Left lung (tissue), 10 donors: ENCODE measurements around the gene RLN3. TPM values are rescaled to one million over a fixed set of nuclear protein-coding genes. Genes with fewer than 3 reads are reported as not detected.

Source experiments
- ATAC-seq: fragments of 200-7000 bp; cut with Tn5 transposase; one replicate; pipeline ENCODE4 v1.9.1; 2020; ENCODE audit warnings: moderate library complexity
- DNase-seq, 4 donors: peaks; one replicate each; pipeline ENCODE4 v3.0.0-alpha.2; 2013 to 2020
- H3K27ac ChIP-seq, 2 donors: fragments of 200-600 bp; sonication (generic) in 1 of 2; one replicate each; pipeline versions ENCODE4 v1.5.0 to v1.8.0; 2020 to 2021
- H3K27me3 ChIP-seq, 2 donors: fragments of 200-600 bp; sonication (generic) in 1 of 2; one replicate each; pipeline versions ENCODE4 v1.5.0 to v1.8.0; 2020 to 2021
- H3K36me3 ChIP-seq, 2 donors: fragments of 200-600 bp; sonication (generic) in 1 of 2; one replicate each; pipeline versions ENCODE4 v1.5.0 to v1.8.0; 2020 to 2021
- H3K4me1 ChIP-seq, 2 donors: fragments of 200-600 bp; one replicate each; pipeline ENCODE4 v1.8.0; 2021
- H3K4me3 ChIP-seq, 2 donors: fragments of 200-600 bp; sonication (generic) in 1 of 2; one replicate each; pipeline versions ENCODE4 v1.5.0 to v1.8.0; 2020 to 2021; ENCODE audit warnings: mild to moderate bottlenecking in 1 of 2
- H3K9me3 ChIP-seq, 2 donors: fragments of 200-600 bp; sonication (generic) in 1 of 2; one replicate each; pipeline versions ENCODE4 v1.5.0 to v1.8.0; 2020 to 2021
- intact Hi-C, 2 donors: fragments of 100-400 bp; cut with DNase I; formaldehyde crosslinking; loops; one replicate each; pipeline versions ENCODE4 v1.11.2 to v1.14.2; 2022
- polyA plus RNA-seq, 6 donors: library from polyadenylated mRNA; unstranded; fragments of 120-200 nt; gene quantifications; one replicate each; pipeline ENCODE4 v1.2.1, GENCODE V29; 2013; ENCODE audit not compliant: insufficient read length in 6 of 6
- total RNA-seq, 2 donors: library from RNA; stranded (reverse); fragmentation: NEBNext Ultra II Directional; extraction: Animal tissue kit (Norgen Biotek cat#: 25700); gene quantifications; one replicate each; pipeline ENCODE4 v1.2.1, GENCODE V29; 2021
- TF ChIP-seq, protein P1 (sequence below), 2 donors: fragments of 200-600 bp; sonication (generic) in 1 of 2; IDR thresholded peaks; one replicate each; pipeline versions ENCODE4 v1.5.0 to v1.8.0; 2021; ENCODE audit warnings: antibody characterized with exemption in 2 of 2
- donor health status: DM: no; HTN: yes; CAD: no.
- donor health status: DM: no; HTN: no; CAD: no.

Gene RLN3
- total and polyA plus RNA-seq, 8 donors, result not detected

DNA sequence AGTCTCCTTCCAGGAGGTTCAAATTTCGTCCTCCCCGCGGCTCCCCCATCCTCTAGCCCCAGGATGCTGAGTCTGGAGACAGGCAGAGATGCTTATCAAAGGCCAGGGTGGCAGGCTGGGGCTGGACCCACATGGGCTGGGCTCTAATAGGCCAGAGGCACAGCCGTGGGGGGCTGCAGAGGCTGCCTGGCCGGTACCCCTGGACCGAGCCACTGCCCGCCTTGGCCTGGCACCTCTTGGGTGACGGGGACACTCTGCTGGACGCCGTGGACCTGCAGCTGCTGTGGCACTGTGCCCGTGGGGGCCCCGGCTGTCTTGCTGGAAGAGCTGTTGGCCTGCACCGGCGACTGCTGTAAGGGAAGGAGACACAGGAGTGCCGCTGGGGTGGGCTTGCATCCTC, 47.6 kb upstream of the RLN3 start:
- Histone ChIP-seq H3K4me3 (no peak overlapping the region), H3K27ac (no peak overlapping the region), H3K36me3 (peaks cover 0 to 39% of the 10 kb centered on the region in 2 donors), H3K9me3 (no peaks in the 10 kb centered on the region), H3K27me3 (peaks cover 0 to 6% of the 10 kb centered on the region in 2 donors), H3K4me1 (peaks cover 2 to 29% of the 10 kb centered on the region in 2 donors)
- ATAC-seq (no peak), DNase-seq (peak in 1 of 4 donors; percentile 72)
- intact Hi-C loops, result no loop called here
- TF ChIP-seq, protein P1, sequence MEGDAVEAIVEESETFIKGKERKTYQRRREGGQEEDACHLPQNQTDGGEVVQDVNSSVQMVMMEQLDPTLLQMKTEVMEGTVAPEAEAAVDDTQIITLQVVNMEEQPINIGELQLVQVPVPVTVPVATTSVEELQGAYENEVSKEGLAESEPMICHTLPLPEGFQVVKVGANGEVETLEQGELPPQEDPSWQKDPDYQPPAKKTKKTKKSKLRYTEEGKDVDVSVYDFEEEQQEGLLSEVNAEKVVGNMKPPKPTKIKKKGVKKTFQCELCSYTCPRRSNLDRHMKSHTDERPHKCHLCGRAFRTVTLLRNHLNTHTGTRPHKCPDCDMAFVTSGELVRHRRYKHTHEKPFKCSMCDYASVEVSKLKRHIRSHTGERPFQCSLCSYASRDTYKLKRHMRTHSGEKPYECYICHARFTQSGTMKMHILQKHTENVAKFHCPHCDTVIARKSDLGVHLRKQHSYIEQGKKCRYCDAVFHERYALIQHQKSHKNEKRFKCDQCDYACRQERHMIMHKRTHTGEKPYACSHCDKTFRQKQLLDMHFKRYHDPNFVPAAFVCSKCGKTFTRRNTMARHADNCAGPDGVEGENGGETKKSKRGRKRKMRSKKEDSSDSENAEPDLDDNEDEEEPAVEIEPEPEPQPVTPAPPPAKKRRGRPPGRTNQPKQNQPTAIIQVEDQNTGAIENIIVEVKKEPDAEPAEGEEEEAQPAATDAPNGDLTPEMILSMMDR (IDR thresholded peaks at IDR 0.05), result no peak

DNA sequence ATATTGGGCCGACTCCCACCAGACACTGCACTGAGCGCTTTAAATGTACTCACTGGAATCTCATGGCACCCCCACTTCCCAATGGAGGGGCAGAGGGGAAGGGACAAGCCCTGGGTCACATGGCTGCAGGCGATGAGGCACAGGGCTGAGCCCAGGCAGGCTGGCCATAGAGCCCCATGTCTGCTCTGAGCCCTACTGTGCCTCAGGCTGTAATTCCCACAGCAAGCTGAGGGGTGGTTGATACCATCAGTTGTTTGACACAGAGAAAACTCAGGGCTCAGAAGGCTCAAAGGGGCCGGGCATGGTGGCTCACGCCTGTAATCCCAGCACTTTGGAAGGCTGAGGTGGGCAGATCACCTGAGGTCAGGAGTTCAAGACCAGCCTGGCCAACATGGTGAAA, 46.9 kb upstream of the RLN3 start:
- no peak for ATAC-seq
- TF ChIP-seq, protein P1 (IDR thresholded peaks at IDR 0.05), result no peak
- Histone ChIP-seq H3K4me1 (peaks cover 8 to 36% of the 10 kb centered on the region in 2 donors), H3K36me3 (peaks cover 0 to 34% of the 10 kb centered on the region in 2 donors), H3K27ac (no peak overlapping the region), H3K4me3 (no peak overlapping the region), H3K27me3 (peaks cover 0 to 6% of the 10 kb centered on the region in 2 donors), H3K9me3 (no peaks in the 10 kb centered on the region)
- DNase-seq, result no peak
- intact Hi-C loops, result no loop called here

DNA sequence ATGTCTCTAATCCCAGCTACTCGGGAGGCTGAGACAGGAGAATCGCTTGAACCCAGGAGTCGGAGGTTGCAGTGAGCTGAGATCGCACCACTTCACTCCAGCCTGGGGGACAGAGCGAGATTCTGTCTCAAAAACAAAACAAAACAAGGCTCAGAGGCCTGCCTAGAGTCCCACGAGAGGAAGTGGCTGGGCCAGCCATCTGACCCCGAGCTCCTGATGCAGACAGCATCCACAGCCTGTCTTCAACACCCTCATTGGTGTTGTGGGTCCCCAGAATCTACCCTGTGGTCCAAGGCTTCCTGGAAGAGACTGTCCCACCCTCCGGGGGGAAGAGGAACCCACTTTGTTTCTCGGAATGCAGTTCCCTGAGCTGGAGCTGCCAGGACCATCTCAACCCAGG, 46.5 kb upstream of the RLN3 start:
- TF ChIP-seq, protein P1 (IDR thresholded peaks at IDR 0.05), result no peak
- Histone ChIP-seq H3K4me1 (peaks cover 13 to 41% of the 10 kb centered on the region in 2 donors), H3K27me3 (peaks cover 0 to 6% of the 10 kb centered on the region in 2 donors), H3K36me3 (peaks cover 0 to 31% of the 10 kb centered on the region in 2 donors), H3K9me3 (no peaks in the 10 kb centered on the region), H3K27ac (no peak overlapping the region), H3K4me3 (no peak overlapping the region)
- intact Hi-C loops, result no loop called here
- DNase-seq (no peak), ATAC-seq (no peak)

DNA sequence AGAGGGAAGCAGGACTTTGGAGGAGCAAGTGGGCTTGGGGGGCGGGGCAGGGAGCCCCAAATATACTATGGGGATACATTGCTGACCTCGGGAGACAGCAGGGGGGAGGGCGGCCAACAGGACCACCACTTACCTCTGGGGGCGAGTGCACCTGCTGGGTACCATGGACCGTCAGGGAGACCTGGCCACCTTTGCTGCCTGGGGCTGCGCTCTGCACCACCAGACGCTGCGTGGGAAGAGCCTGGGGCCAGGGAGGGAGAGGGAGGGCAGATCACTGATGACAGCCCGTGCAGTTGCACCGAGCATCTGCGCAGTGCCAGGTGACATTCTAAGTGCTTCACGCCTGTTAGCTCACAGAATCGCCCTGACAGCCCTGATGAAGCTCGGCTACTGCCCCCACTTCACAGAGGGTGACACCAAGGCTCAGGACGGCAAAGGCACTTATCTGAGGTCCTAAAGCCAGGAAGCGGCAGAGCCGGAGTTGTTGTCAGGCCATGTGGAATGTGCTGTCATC, 45.9 kb upstream of the RLN3 start:
- ATAC-seq, result no peak
- intact Hi-C loops, result no loop called here

DNA sequence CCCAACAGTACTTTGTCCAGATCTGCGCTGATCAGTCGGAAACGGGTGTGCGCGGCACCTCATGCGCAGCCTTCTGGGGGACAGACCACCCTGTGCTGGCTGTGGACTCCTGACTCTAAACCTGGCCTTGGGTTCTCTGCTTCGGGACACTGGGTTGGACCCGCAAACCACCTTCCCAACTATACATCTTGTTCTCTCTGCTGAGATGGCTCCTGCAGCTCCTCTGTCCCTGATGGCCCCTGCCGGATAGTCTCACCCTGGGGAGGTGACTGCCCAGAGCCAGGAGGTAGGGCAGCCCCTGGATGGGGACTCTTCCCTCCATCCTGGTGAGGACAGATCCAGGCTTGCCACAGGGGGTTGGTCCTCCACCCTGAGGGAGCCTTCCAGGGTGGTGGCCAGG, 45.2 kb upstream of the RLN3 start:
- Histone ChIP-seq H3K27ac (no peak overlapping the region), H3K36me3 (peaks cover 0 to 25% of the 10 kb centered on the region in 2 donors), H3K27me3 (peaks cover 0 to 6% of the 10 kb centered on the region in 2 donors), H3K4me3 (no peak overlapping the region), H3K4me1 (peaks cover 25 to 54% of the 10 kb centered on the region in 2 donors), H3K9me3 (no peaks in the 10 kb centered on the region)
- TF ChIP-seq, protein P1 (IDR thresholded peaks at IDR 0.05), result no peak
- intact Hi-C loops, result no loop called here
- DNase-seq, result no peak
- no peak for ATAC-seq

More for the DNA sequence above, 45.9 kb upstream of the RLN3 start:
- TF ChIP-seq, protein P1 (IDR thresholded peaks at IDR 0.05), result no peak
- no peaks in the 10 kb centered on the region for H3K9me3 ChIP-seq
- no peak overlapping the region for H3K4me3 ChIP-seq
- H3K4me1 ChIP-seq, result peaks cover 19 to 46% of the 10 kb centered on the region in 2 donors
- peaks cover 0 to 6% of the 10 kb centered on the region in 2 donors for H3K27me3 ChIP-seq
- H3K36me3 ChIP-seq, result peaks cover 0 to 25% of the 10 kb centered on the region in 2 donors
- H3K27ac ChIP-seq, result no peak overlapping the region
- no peak for DNase-seq
